ENCODE results near the gene MRGPRF. TPM values are rescaled to one million over a fixed set of nuclear protein-coding genes. Genes with fewer than 3 reads are reported as not detected.

Gene MRGPRF, protein sequence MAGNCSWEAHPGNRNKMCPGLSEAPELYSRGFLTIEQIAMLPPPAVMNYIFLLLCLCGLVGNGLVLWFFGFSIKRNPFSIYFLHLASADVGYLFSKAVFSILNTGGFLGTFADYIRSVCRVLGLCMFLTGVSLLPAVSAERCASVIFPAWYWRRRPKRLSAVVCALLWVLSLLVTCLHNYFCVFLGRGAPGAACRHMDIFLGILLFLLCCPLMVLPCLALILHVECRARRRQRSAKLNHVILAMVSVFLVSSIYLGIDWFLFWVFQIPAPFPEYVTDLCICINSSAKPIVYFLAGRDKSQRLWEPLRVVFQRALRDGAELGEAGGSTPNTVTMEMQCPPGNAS
- total RNA-seq = 100 to 1,000 TPM in 1 of 5 donors, 10 to 100 TPM in 4; 16.2 to 123 (median 83.9) TPM
- polyA plus RNA-seq = 10 to 100 TPM in 1 of 3 donors, 1 to 10 TPM in 2; 6.7 to 23.4 (median 7.8) TPM
- long read RNA-seq, donor 1, transcript MRGPRF-201 (3 exons, 2,295 nt) = major isoform, 6 of 6 reads
- long read RNA-seq, donor 1, partial matches to known transcripts = 0 of 6 reads
- long read RNA-seq, donor 1, other reads (novel, unspliced or antisense) = 0 of 6 reads
- long read RNA-seq, donor 2, transcript MRGPRF-201 (3 exons, 2,295 nt) = major isoform, 17 of 17 reads
- long read RNA-seq, donor 2, partial matches to known transcripts = 0 of 17 reads
- long read RNA-seq, donor 2, other reads (novel, unspliced or antisense) = 0 of 17 reads
- long read RNA-seq, donor 3, transcript MRGPRF-201 (3 exons, 2,295 nt) = major isoform, 8 of 8 reads
- long read RNA-seq, donor 3, partial matches to known transcripts = 0 of 8 reads
- long read RNA-seq, donor 3, other reads (novel, unspliced or antisense) = 0 of 8 reads
- long read RNA-seq, donor 4, partial matches to known transcripts = 0 of 2 reads
- long read RNA-seq, donor 4, other reads (novel, unspliced or antisense) = 0 of 2 reads
- long read RNA-seq, donor 5, transcript MRGPRF-201 (3 exons, 2,295 nt) = major isoform, 14 of 14 reads
- long read RNA-seq, donor 5, partial matches to known transcripts = 0 of 14 reads
- long read RNA-seq, donor 5, other reads (novel, unspliced or antisense) = 0 of 14 reads
- long read RNA-seq, donor 6, transcript MRGPRF-201 (3 exons, 2,295 nt) = major isoform, 10 of 10 reads
- long read RNA-seq, donor 6, partial matches to known transcripts = 0 of 10 reads
- long read RNA-seq, donor 6, other reads (novel, unspliced or antisense) = 0 of 10 reads
- long read RNA-seq, donor 7, transcript MRGPRF-201 (3 exons, 2,295 nt) = major isoform, 19 of 19 reads
- long read RNA-seq, donor 7, partial matches to known transcripts = 0 of 19 reads
- long read RNA-seq, donor 7, other reads (novel, unspliced or antisense) = 0 of 19 reads
- long read RNA-seq, donor 8, transcript MRGPRF-201 (3 exons, 2,295 nt) = major isoform, 5 of 5 reads
- long read RNA-seq, donor 8, partial matches to known transcripts = 0 of 5 reads
- long read RNA-seq, donor 8, other reads (novel, unspliced or antisense) = 0 of 5 reads
- long read RNA-seq, donor 9, partial matches to known transcripts = 0 of 5 reads
- long read RNA-seq, donor 9, other reads (novel, unspliced or antisense) = 0 of 5 reads
- long read RNA-seq, donor 10, transcript MRGPRF-201 (3 exons, 2,295 nt) = major isoform, 5 of 5 reads
- long read RNA-seq, donor 10, partial matches to known transcripts = 0 of 5 reads
- long read RNA-seq, donor 10, other reads (novel, unspliced or antisense) = 0 of 5 reads

DNA sequence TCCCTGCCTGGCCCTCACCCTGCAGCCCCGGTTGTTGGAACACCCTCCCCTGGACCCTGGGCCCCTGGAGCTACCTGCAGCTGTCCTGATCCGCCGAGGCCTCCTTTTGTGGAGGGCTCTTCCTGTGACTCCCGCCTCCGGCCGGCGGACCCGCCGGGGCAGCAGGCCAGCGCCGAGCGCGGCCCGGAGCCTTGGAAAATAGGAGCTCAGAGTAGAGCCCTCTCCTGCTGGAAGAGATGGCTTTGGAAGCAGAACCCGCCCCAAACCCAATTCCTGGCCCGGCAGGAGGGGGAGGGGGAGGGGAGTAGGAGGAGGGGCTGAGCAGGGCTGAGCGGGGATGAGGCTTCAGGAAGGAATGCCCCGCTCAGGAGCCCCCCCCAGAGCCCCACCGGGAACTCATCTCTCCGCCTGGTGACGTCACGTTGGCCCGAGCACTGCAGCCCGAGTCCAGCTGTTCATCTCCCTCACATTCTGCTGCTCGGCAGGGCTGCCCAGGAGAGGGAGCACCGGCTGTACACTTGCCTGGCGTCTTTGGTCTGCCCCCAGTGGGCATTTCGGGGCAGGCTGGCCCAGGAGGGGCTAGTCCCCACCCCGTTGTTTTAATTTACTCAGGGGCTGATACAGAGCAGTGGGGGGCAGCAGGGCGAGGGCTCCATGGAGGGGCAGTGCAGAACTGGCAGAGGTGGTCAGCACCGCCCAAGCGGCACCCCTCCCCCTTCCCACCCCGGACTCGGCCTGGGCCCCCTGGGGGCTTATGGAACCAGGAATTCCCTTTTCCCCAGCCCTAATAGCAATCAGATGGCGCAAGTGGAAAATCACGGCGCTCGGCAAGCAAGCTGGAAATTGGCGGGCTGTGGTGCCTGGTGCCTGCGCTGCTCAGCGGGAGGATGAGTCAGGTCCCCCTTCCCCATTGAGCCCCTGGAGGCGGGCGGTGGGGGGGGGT, at the start of gene MRGPRF:
MRGPRF (minus strand) TSS at position 238 of the 943 bp plus-strand sequence. CDS start 3,345 bp downstream, outside the sequence.
- H3K27ac ChIP-seq = peak within 1 kb of the TSS; percentile 79 to 94 (median 90)
- no peaks in the 10 kb centered on the region for H3K9me3 ChIP-seq
- peaks cover 43 to 64% (median 55%) of the 10 kb centered on the region in 4 donors for H3K4me1 ChIP-seq
- intact Hi-C loops (cut with DNase I; ENCODE audit: low total_unique reads) = no loop called here
- TF ChIP-seq POLR2AphosphoS5 (IDR thresholded peaks at IDR 0.05) = peak; percentile 52 to 81 (median 62)
- no peak for TF ChIP-seq POLR2A (IDR thresholded peaks at IDR 0.05)
- TF ChIP-seq, protein P1, sequence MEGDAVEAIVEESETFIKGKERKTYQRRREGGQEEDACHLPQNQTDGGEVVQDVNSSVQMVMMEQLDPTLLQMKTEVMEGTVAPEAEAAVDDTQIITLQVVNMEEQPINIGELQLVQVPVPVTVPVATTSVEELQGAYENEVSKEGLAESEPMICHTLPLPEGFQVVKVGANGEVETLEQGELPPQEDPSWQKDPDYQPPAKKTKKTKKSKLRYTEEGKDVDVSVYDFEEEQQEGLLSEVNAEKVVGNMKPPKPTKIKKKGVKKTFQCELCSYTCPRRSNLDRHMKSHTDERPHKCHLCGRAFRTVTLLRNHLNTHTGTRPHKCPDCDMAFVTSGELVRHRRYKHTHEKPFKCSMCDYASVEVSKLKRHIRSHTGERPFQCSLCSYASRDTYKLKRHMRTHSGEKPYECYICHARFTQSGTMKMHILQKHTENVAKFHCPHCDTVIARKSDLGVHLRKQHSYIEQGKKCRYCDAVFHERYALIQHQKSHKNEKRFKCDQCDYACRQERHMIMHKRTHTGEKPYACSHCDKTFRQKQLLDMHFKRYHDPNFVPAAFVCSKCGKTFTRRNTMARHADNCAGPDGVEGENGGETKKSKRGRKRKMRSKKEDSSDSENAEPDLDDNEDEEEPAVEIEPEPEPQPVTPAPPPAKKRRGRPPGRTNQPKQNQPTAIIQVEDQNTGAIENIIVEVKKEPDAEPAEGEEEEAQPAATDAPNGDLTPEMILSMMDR (IDR thresholded peaks at IDR 0.05) = peak in 5 of 7 experiments; percentile 10 to 36 (median 33)
- TF ChIP-seq EP300 (IDR thresholded peaks at IDR 0.05) = no peak
- no peaks in the 10 kb centered on the region for H3K36me3 ChIP-seq
- peak within 1 kb of the TSS; percentile 50 to 61 (median 58) for H3K4me3 ChIP-seq
- peak; percentile 67 to 94 for DNase-seq
- 10 to 19% (median 15%) methylated on average over 30 to 43 of the region's 43 CpGs for WGBS, 5 donors
- H3K27me3 ChIP-seq = peaks cover 0 to 60% (median 36%) of the 10 kb centered on the region in 3 donors

DNA sequence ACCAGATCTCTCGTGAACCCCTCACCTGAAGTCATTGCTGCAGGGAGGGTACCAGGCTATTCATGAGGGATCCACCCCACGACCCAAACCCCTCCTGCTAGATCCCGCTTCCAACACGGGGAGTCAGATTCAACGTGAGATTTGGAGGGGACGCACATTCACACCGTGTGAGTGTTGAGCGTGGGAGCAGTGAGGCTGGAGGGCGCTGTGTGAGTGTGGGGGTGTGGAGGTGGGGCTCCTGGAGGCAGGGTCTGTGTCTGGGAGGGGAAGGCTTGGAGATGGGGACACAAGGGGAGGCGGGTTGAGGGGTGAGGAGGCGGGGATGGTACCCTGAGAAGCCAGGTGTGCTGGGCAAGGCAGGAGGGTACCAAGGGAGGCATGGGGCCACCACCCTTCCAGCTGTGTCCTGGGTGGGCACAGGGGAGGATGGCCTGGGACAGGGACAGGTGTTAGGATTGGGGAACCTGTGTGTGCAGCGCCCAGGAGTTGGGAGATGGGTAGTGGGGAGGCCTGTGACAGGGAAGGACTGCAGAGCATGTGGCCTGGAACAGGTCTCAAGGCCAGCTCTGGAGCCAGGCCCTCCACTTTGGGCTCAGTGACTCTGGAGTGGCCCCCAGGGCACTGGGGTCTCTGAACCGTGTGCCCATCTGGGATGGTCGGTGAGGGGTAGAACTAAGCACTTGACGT, 49.3 kb upstream of the MRGPRF start:
- Histone ChIP-seq H3K4me1 (peaks cover 0 to 22% (median 6%) of the 10 kb centered on the region in 4 donors), H3K4me3 (no peak overlapping the region), H3K27ac (no peak overlapping the region), H3K9me3 (no peaks in the 10 kb centered on the region), H3K36me3 (peaks cover 29 to 94% (median 90%) of the 10 kb centered on the region in 4 donors), H3K27me3 (no peaks in the 10 kb centered on the region)
- intact Hi-C loops (cut with DNase I; ENCODE audit: low total_unique reads) = no loop called here
- no peak for DNase-seq
- WGBS, 5 donors = 93 to 95% (median 94%) methylated on average over 12 to 15 of the region's 15 CpGs
- TF ChIP-seq EP300 (IDR thresholded peaks at IDR 0.05) = no peak

DNA sequence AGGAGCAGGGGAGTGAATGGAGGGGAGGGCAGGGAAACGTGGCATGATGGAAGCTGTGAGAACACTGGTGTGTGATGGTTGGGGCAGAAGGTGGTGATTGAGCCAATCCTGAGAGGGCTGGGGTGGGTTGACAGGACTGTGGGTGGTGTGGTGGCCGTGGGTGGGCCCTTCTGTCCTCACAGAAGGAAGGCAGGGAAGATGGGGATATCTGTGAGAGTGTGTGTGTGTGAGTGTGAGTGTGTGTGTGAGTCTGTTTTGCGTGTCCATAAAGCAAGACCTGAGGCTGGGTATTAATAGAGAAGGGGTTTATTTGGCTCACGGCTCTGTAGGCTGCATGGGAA, 48.6 kb upstream of the MRGPRF start:
- DNase-seq = no peak
- no peak for TF ChIP-seq POLR2A (IDR thresholded peaks at IDR 0.05)
- TF ChIP-seq, protein P1 (IDR thresholded peaks at IDR 0.05) = no peak
- no peak for TF ChIP-seq POLR2AphosphoS5 (IDR thresholded peaks at IDR 0.05)
- TF ChIP-seq EP300 (IDR thresholded peaks at IDR 0.05) = no peak
- no peaks in the 10 kb centered on the region for H3K27me3 ChIP-seq
- intact Hi-C loops (cut with DNase I; ENCODE audit: low total_unique reads) = no loop called here
- 67 to 85% (median 78%) methylated on average over 4 of the region's 4 CpGs for WGBS, 5 donors
- peaks cover 31 to 94% (median 85%) of the 10 kb centered on the region in 4 donors for H3K36me3 ChIP-seq
- H3K4me1 ChIP-seq = peaks cover 0 to 24% (median 7%) of the 10 kb centered on the region in 4 donors
- H3K27ac ChIP-seq = no peak overlapping the region
- no peaks in the 10 kb centered on the region for H3K9me3 ChIP-seq
- no peak overlapping the region for H3K4me3 ChIP-seq
